Cardiac fibroblast (primary cell): Measurements from ENCODE around the gene MAB21L2.
"Not testable (repeated sequence)": the region's sequence is repeated elsewhere in the genome, so short reads cannot be mapped to it uniquely, and the experiment has no call there.

ENCODE experiments used
- DNase-seq, 2 donors: peaks; one replicate each; pipeline versions ENCODE4 v3.0.0 to v3.0.0-alpha.2; 2010; ENCODE audit warnings: low read depth in 2 of 2
- H3K4me3 ChIP-seq, 2 donors: replicated peaks in 1 of 2; 1 replicate in 1 of 2; 2 replicates in 1 of 2; pipeline ENCODE4 v1.5.1; 2011; ENCODE audit warnings: low read depth in 2 of 2, low read length in 2 of 2, mild to moderate bottlenecking in 2 of 2, moderate library complexity in 1 of 2
- TF ChIP-seq, protein P1 (sequence below): IDR thresholded peaks from one replicate; pipeline ENCODE4 v1.5.1; 2011; ENCODE audit warnings: low read depth, mild to moderate bottlenecking, low read length, inconsistent platforms

The MAB21L2 gene

DNA sequence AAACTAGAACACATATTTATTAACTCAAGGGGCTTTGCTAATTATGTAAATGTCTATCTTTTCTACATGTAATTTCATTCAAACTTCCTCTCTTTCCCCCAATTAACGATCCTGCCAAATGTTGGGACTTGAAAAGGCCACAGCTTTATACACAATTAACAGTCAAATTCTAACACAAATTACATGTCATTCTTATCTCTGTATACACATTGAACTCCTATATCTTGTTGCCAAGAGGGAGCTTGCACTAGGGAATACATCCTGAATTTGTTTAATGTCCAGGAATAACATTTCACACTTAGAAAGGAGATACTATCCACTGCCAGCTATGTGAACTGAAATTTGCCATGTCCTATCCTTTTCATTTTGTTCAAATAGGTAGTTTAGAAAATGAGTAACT is 38.9 kb upstream of the MAB21L2 start:
- no peak overlapping the region for H3K4me3 ChIP-seq
- TF ChIP-seq, protein P1, sequence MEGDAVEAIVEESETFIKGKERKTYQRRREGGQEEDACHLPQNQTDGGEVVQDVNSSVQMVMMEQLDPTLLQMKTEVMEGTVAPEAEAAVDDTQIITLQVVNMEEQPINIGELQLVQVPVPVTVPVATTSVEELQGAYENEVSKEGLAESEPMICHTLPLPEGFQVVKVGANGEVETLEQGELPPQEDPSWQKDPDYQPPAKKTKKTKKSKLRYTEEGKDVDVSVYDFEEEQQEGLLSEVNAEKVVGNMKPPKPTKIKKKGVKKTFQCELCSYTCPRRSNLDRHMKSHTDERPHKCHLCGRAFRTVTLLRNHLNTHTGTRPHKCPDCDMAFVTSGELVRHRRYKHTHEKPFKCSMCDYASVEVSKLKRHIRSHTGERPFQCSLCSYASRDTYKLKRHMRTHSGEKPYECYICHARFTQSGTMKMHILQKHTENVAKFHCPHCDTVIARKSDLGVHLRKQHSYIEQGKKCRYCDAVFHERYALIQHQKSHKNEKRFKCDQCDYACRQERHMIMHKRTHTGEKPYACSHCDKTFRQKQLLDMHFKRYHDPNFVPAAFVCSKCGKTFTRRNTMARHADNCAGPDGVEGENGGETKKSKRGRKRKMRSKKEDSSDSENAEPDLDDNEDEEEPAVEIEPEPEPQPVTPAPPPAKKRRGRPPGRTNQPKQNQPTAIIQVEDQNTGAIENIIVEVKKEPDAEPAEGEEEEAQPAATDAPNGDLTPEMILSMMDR, result no peak
- DNase-seq, result no peak

DNA sequence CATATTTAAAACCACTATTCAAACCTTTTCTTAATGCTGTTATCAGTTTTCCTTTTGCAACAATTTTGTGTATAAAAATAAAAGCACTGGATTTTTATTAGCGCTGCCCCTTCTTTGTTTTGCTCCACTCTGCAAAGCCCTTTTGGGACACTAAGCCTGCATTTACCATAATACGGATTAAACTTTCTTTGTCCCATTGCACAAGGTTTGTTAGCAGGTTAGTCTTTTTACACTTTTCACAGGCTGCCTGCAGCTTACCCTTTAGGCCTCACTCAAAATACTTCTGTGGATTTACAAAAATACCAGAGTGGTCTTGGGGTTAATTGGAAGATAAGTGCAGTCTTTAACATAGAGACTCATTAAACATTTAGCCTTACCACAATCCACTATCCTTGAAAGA is 35.7 kb upstream of the MAB21L2 start:
- TF ChIP-seq, protein P1, result no peak
- no peak for DNase-seq
- H3K4me3 ChIP-seq, result no peak overlapping the region

DNA sequence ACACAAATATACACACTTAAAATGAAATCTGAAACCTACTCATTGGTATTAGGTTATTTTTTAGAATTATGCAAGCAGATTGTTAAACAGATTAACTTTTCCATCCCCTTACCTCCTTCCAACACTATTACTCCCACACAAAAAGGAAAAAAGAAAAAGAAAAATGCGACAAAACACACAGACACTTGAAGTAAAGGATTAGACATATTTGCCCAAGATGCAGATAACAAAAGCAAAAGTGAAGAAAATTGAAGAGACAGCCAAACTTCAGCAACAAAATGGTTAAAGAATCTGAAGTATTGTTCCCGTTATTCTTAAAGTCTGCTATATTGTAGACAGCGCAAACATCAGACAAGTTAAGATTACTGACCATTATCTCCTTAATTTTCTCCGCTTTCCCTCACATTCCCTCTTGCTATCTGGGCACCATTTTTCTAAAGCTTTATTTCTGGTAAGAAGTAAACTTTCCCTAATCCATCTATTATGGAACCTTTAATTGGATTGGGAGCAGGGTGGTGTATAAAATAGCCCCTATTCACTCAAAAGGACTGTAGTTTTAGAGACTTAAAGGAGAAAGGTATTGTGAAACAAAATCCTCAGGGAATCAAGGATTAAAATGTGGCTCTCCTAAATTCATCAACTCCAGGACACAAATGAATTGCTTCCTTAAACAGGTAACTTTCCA is 34.7 kb upstream of the MAB21L2 start:
- no peak overlapping the region for H3K4me3 ChIP-seq
- no peak for DNase-seq
- TF ChIP-seq, protein P1, result no peak

DNA sequence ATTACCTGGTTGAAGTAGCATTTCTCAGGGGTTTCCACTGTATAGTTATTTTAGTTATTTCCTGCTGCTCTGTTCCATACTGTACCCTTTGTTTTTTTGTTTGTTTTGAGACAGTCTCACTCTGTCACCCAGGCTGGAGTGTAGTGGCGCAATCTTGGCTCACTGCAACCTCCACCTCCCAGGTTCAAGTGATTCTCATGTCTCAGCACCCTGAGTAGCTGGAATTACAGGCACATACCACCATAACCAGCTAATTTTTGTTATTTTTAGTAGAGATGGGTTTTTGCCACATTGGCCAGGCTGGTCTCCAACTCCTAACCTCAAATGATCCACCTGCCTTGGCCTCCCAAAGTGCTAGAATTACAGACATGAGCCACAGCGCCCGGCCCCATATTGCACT is 24.1 kb upstream of the MAB21L2 start:
- DNase-seq, result not testable (repeated sequence)

DNA sequence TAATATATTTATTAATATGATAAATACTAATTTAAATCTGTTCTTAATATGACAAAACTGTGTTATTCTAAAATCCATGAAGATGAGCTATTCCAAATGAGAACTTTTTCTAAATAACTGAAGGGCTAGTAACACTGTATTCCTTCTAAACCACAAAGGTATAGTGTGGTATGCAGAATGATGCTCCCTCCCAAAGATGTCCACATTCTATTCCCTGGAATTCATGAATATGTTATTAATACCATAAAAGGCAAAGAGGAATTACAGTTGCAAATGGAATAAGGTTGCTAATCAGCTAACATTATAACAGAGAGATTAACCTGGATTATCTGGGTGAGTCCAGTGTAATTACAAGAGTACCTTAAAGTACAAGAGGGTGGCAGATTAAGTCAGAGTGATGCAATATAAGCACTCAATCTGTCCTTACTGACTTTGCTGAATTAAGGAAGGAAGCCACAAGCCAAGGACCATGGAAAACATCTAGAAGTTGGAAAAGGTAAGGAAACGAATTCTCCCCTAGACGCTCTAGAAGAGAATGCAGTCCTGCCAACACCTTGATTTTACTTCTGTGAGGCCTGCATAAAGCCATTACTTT is 20.7 kb upstream of the MAB21L2 start:
- H3K4me3 ChIP-seq, result no peak overlapping the region
- no peak for DNase-seq
- TF ChIP-seq, protein P1, result no peak

More for the DNA sequence above, 24.1 kb upstream of the MAB21L2 start:
- H3K4me3 ChIP-seq, result not testable (repeated sequence)

DNA sequence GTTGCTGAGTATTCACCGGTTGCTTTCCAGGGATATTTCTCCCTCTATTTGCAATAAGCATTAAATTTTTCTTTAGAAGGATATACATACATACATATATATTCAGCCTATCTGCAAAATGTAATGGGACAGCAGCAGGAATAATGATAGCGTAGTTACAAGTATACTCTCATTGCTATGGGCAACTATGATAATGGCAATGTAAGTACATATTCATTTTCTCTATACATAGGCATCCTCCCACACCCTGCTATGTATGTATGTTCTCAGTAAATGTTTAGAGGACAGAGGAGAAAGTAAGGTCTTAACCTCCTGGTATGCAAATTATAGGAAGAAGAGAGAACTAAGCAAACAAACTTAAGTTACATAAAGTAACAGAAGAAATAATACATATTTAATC is 19.7 kb upstream of the MAB21L2 start:
- TF ChIP-seq, protein P1, result no peak
- no peak for DNase-seq
- H3K4me3 ChIP-seq, result no peak overlapping the region

DNA sequence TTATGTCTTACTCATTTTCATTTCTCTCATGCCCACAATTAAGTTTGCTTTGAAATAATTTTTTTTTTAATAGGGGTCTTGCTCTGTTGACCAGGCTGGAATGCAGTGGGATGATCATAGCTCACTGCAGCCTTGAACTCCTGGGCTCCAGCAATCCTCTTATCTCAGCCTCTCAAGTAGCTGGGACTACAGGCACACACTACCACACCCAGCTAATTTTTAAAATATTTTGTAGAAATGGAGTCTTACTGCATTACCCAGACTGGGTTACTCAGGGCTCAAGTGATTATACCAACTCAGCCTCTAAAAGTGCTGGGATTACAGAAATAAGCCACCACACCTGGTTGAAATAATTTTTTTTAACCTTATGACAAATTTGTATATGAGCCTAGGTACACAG is 19.2 kb upstream of the MAB21L2 start:
- H3K4me3 ChIP-seq, result no peak overlapping the region
- TF ChIP-seq, protein P1, result no peak
- DNase-seq, result no peak

DNA sequence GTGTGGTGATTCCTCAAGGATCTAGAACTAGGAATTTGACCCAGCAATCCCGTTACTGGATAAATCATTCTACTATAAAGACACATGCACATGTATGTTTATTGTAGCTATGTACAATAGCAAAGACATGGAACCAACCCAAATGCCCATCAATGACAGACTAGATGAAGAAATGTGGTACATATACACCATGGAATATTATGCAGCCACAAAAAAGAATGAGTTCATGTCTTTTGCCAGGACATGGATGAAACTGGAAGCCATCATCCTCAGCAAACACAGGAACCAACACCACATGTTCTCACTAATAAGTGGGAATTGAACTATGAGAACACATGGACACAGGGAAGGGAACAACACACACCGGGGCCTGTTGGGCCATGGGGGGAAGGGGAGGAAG is 17.0 kb upstream of the MAB21L2 start:
- not testable (repeated sequence) for H3K4me3 ChIP-seq, DNase-seq
